CD4-positive, CD25-positive, alpha-beta regulatory T cell (primary cell): ENCODE data around the gene PSMG4. TPM values are rescaled to one million over a fixed set of nuclear protein-coding genes. Genes with fewer than 3 reads are reported as not detected.
A peak's percentile ranks its signal among the peaks of the same experiment; 100 is the strongest.

Source experiments
- ATAC-seq, 2 donors: fragments of 150-1000 bp; cut with Tn5 transposase; one replicate each; pipeline ENCODE4 v1.10.0; 2021; ENCODE audit warnings: low read depth in 2 of 2, moderate number of reproducible peaks in 2 of 2, moderate library complexity in 1 of 2
- DNase-seq, 3 donors: peaks; one replicate each; pipeline versions ENCODE4 v3.0.0 to v3.0.0-alpha.2; 2012 to 2022; ENCODE audit warnings: mixed read lengths in 1 of 3
- H3K27ac ChIP-seq: one replicate; pipeline ENCODE4 v1.7.0; 2013; ENCODE audit warnings: mild to moderate bottlenecking, low read length; ENCODE audit not compliant: insufficient read depth, poor library complexity, severe bottlenecking
- H3K27me3 ChIP-seq: one replicate; pipeline ENCODE4 v1.7.0; 2013; ENCODE audit warnings: low read length; ENCODE audit not compliant: control insufficient read depth, insufficient read depth
- H3K36me3 ChIP-seq: one replicate; pipeline ENCODE4 v1.7.0; 2013; ENCODE audit warnings: mild to moderate bottlenecking, low read length, moderate library complexity; ENCODE audit not compliant: control insufficient read depth, insufficient read depth
- H3K4me1 ChIP-seq: 2 replicates; pipeline ENCODE4 v1.7.0; 2013; ENCODE audit warnings: mild to moderate bottlenecking, low read length; ENCODE audit not compliant: insufficient read depth, control insufficient read depth, poor library complexity, severe bottlenecking
- H3K4me3 ChIP-seq: one replicate; pipeline ENCODE4 v1.7.0; 2013; ENCODE audit warnings: low read depth, mild to moderate bottlenecking, low read length, moderate library complexity
- H3K9me3 ChIP-seq, 2 experiments: 1 replicate in 1 of 2; 2 replicates in 1 of 2; pipeline ENCODE4 v1.7.0; 2013; ENCODE audit warnings: low read length in 2 of 2, mild to moderate bottlenecking in 1 of 2, moderate library complexity in 1 of 2; ENCODE audit not compliant: control insufficient read depth in 2 of 2
- H3K27ac Mint-ChIP-seq, 3 donors: one replicate each; pipeline ENCODE4 v1.8.0; 2020 to 2022; ENCODE audit warnings: mild to moderate bottlenecking in 3 of 3, mixed read lengths in 3 of 3, moderate library complexity in 2 of 3
- H3K27me3 Mint-ChIP-seq: one replicate; pipeline ENCODE4 v1.8.0; 2022; ENCODE audit warnings: mild to moderate bottlenecking, mixed read lengths
- H3K36me3 Mint-ChIP-seq: one replicate; pipeline ENCODE4 v1.8.0; 2020; ENCODE audit warnings: mixed read lengths
- H3K4me1 Mint-ChIP-seq, 4 donors: one replicate each; pipeline ENCODE4 v1.8.0; 2020 to 2022; ENCODE audit warnings: mixed read lengths in 4 of 4, mild to moderate bottlenecking in 1 of 4
- H3K4me3 Mint-ChIP-seq, 4 donors: one replicate each; pipeline ENCODE4 v1.8.0; 2020 to 2022; ENCODE audit warnings: mild to moderate bottlenecking in 4 of 4, mixed read lengths in 4 of 4, moderate library complexity in 3 of 4
- H3K9me3 Mint-ChIP-seq, 7 donors: one replicate each; pipeline ENCODE4 v1.8.0; 2020 to 2022; ENCODE audit warnings: mixed read lengths in 7 of 7, mild to moderate bottlenecking in 3 of 7, moderate library complexity in 2 of 7
- polyA plus RNA-seq, 4 donors: library from polyadenylated mRNA; unstranded; fragments of 300-500 nt; fragmentation: Illumina TruSeq; gene quantifications; one replicate each; pipeline ENCODE4 v1.2.3, GENCODE V29; 2021
- total RNA-seq: library from RNA; stranded (reverse); gene quantifications from one replicate; pipeline ENCODE4 v1.2.3, GENCODE V29; 2022

Gene PSMG4
- total and polyA plus RNA-seq, 5 donors from 2014 or later = 18.0 to 56.8 (median 51.0) TPM

- peaks cover 0 to 8% (median 0%) of the 10 kb centered on the region in 7 donors for H3K9me3 Mint-ChIP-seq
- H3K27me3 Mint-ChIP-seq = peaks cover 75% of the 10 kb centered on the region
- peak within 1 kb of the TSS; percentile 59 to 84 (median 70) for H3K4me3 Mint-ChIP-seq
- Histone ChIP-seq H3K27me3 (peaks cover 26% of the 10 kb centered on the region), H3K36me3 (no peaks in the 10 kb centered on the region), H3K9me3 (no peaks in the 10 kb centered on the region), H3K4me3 (no peak within 1 kb of the TSS), H3K27ac (no peak within 1 kb of the TSS), H3K4me1 (peaks cover 54% of the 10 kb centered on the region)
- H3K4me1 Mint-ChIP-seq = peaks cover 10 to 59% (median 31%) of the 10 kb centered on the region in 4 donors
- ATAC-seq = no peak
- no peaks in the 10 kb centered on the region for H3K36me3 Mint-ChIP-seq
- H3K27ac Mint-ChIP-seq = no peak within 1 kb of the TSS
- peak in 1 of 3 donors; percentile 3 for DNase-seq
Measured at GRCh38 chr6:3227363-3228045, 31.2 kb upstream of the PSMG4 start, which contains the start of gene TUBB2B. TUBB2B (minus strand) TSS chr6:3227653; CDS start chr6:3227543, 110 bp downstream.

GRCh38 chr6:3228046-3228671, 30.6 kb upstream of the PSMG4 start:
- peaks cover 10 to 60% (median 31%) of the 10 kb centered on the region in 4 donors for H3K4me1 Mint-ChIP-seq
- no peaks in the 10 kb centered on the region for H3K36me3 ChIP-seq
- H3K27ac Mint-ChIP-seq = no peak overlapping the region
- ATAC-seq = peak; percentile 23 to 31
- H3K27me3 Mint-ChIP-seq = peaks cover 81% of the 10 kb centered on the region
- peaks cover 32% of the 10 kb centered on the region for H3K27me3 ChIP-seq
- peaks cover 54% of the 10 kb centered on the region for H3K4me1 ChIP-seq
- no peak overlapping the region for H3K4me3 ChIP-seq
- no peaks in the 10 kb centered on the region for H3K36me3 Mint-ChIP-seq
- H3K27ac ChIP-seq = no peak overlapping the region
- peaks cover 0 to 8% (median 0%) of the 10 kb centered on the region in 7 donors for H3K9me3 Mint-ChIP-seq
- peak overlapping the region in 3 of 4 donors; percentile 63 to 84 (median 69) for H3K4me3 Mint-ChIP-seq
- no peaks in the 10 kb centered on the region for H3K9me3 ChIP-seq
- DNase-seq = peak in 2 of 3 donors; percentile 30 to 33

- Histone ChIP-seq H3K27ac (no peak overlapping the region), H3K4me3 (peak overlapping the region; percentile 31), H3K9me3 (no peaks in the 10 kb centered on the region), H3K4me1 (peaks cover 54% of the 10 kb centered on the region), H3K36me3 (no peaks in the 10 kb centered on the region), H3K27me3 (peaks cover 35% of the 10 kb centered on the region)
- Mint-ChIP-seq H3K4me3 (peak overlapping the region; percentile 84 to 90 (median 87)), H3K9me3 (peaks cover 0 to 5% (median 0%) of the 10 kb centered on the region in 7 donors), H3K4me1 (peaks cover 10 to 60% (median 31%) of the 10 kb centered on the region in 4 donors), H3K27me3 (peaks cover 84% of the 10 kb centered on the region), H3K36me3 (no peaks in the 10 kb centered on the region), H3K27ac (peak overlapping the region; percentile 53 to 65 (median 65))
- DNase-seq = peak in 2 of 3 donors; percentile 50 to 55
- peak in 1 of 2 donors; percentile 29 for ATAC-seq
Measured at GRCh38 chr6:3228771-3229565, 29.8 kb upstream of the PSMG4 start.

- Mint-ChIP-seq H3K9me3 (peaks cover 0 to 4% (median 0%) of the 10 kb centered on the region in 7 donors), H3K27ac (peak overlapping the region in 1 of 3 donors; percentile 66), H3K27me3 (peaks cover 84% of the 10 kb centered on the region), H3K4me3 (peak overlapping the region; percentile 52 to 80 (median 71)), H3K36me3 (no peaks in the 10 kb centered on the region), H3K4me1 (peaks cover 10 to 58% (median 31%) of the 10 kb centered on the region in 4 donors)
- ATAC-seq (peak; percentile 50 to 56), DNase-seq (peak in 1 of 3 donors; percentile 39)
- H3K4me1 ChIP-seq = peaks cover 54% of the 10 kb centered on the region
- H3K9me3 ChIP-seq = no peaks in the 10 kb centered on the region
- H3K36me3 ChIP-seq = no peaks in the 10 kb centered on the region
- H3K4me3 ChIP-seq = peak overlapping the region; percentile 31
- H3K27ac ChIP-seq = no peak overlapping the region
- peaks cover 41% of the 10 kb centered on the region for H3K27me3 ChIP-seq
Measured at GRCh38 chr6:3229566-3230178, 29.1 kb upstream of the PSMG4 start.

- Histone ChIP-seq H3K4me1 (peaks cover 54% of the 10 kb centered on the region), H3K4me3 (no peak overlapping the region), H3K27me3 (peaks cover 42% of the 10 kb centered on the region), H3K9me3 (no peaks in the 10 kb centered on the region), H3K36me3 (no peaks in the 10 kb centered on the region), H3K27ac (no peak overlapping the region)
- ATAC-seq (no peak), DNase-seq (no peak)
- H3K4me1 Mint-ChIP-seq = peaks cover 10 to 58% (median 31%) of the 10 kb centered on the region in 4 donors
- H3K4me3 Mint-ChIP-seq = peak overlapping the region; percentile 68 to 86 (median 77)
- H3K36me3 Mint-ChIP-seq = no peaks in the 10 kb centered on the region
- peaks cover 0 to 4% (median 0%) of the 10 kb centered on the region in 7 donors for H3K9me3 Mint-ChIP-seq
- H3K27ac Mint-ChIP-seq = no peak overlapping the region
- H3K27me3 Mint-ChIP-seq = peaks cover 88% of the 10 kb centered on the region
Measured at GRCh38 chr6:3230256-3230882, 28.4 kb upstream of the PSMG4 start.

- H3K27ac ChIP-seq = no peak overlapping the region
- ATAC-seq (no peak), DNase-seq (no peak)
- peaks cover 54% of the 10 kb centered on the region for H3K4me1 ChIP-seq
- H3K27ac Mint-ChIP-seq = no peak overlapping the region
- H3K36me3 Mint-ChIP-seq = no peaks in the 10 kb centered on the region
- H3K9me3 ChIP-seq = no peaks in the 10 kb centered on the region
- H3K36me3 ChIP-seq = no peaks in the 10 kb centered on the region
- H3K27me3 ChIP-seq = peaks cover 45% of the 10 kb centered on the region
- peaks cover 10 to 58% (median 31%) of the 10 kb centered on the region in 4 donors for H3K4me1 Mint-ChIP-seq
- H3K4me3 ChIP-seq = no peak overlapping the region
- H3K27me3 Mint-ChIP-seq = peaks cover 88% of the 10 kb centered on the region
- peaks cover 0 to 4% (median 0%) of the 10 kb centered on the region in 7 donors for H3K9me3 Mint-ChIP-seq
- H3K4me3 Mint-ChIP-seq = peak overlapping the region in 3 of 4 donors; percentile 74 to 86 (median 80)
Measured at GRCh38 chr6:3230900-3231246, 27.9 kb upstream of the PSMG4 start.
